Smooth muscle cell (in vitro differentiated cells): ENCODE data around the gene CACNA1I. TPM values are rescaled to one million over a fixed set of nuclear protein-coding genes. Genes with fewer than 3 reads are reported as not detected.

Source experiments
- DNase-seq: peaks from one replicate; lab custom pipeline; 2025; ENCODE audit not compliant: unreplicated experiment; lab: John Stamatoyannopoulos, UW
- H2AFZ ChIP-seq: fragments of 200-600 bp; sonication (generic); 2 replicates; pipeline ENCODE4 v1.6.0; 2016; ENCODE audit warnings: antibody characterized with exemption, low read depth, mild to moderate bottlenecking
- H3F3A ChIP-seq: fragments of 200-600 bp; sonication (generic); 2 replicates; pipeline ENCODE4 v1.6.0; 2017; ENCODE audit warnings: antibody characterized with exemption, low read depth
- H3K27ac ChIP-seq: fragments of 200-600 bp; sonication (generic); 2 replicates; pipeline ENCODE4 v1.5.1; 2016; ENCODE audit warnings: low read depth, mild to moderate bottlenecking
- H3K27me3 ChIP-seq: fragments of 200-600 bp; sonication (generic); 2 replicates; pipeline ENCODE4 v1.6.1; 2016; ENCODE audit warnings: low read depth, mild to moderate bottlenecking
- H3K36me3 ChIP-seq: fragments of 200-600 bp; sonication (generic); 2 replicates; pipeline ENCODE4 v1.5.1; 2016; ENCODE audit warnings: low read depth
- H3K4me1 ChIP-seq: fragments of 200-600 bp; sonication (generic); 2 replicates; pipeline ENCODE4 v1.5.1; 2016; ENCODE audit warnings: low read depth
- H3K4me2 ChIP-seq: fragments of 200-600 bp; sonication (generic); 2 replicates; pipeline ENCODE4 v1.6.0; 2016; ENCODE audit warnings: mild to moderate bottlenecking
- H3K4me3 ChIP-seq: fragments of 200-600 bp; sonication (generic); 2 replicates; pipeline ENCODE4 v1.5.1; 2016; ENCODE audit warnings: mild to moderate bottlenecking
- H3K79me2 ChIP-seq: fragments of 200-600 bp; sonication (generic); 2 replicates; pipeline ENCODE4 v1.6.0; 2016; ENCODE audit warnings: low read depth, mild to moderate bottlenecking
- H3K9ac ChIP-seq: fragments of 200-600 bp; sonication (generic); 2 replicates; pipeline ENCODE4 v1.6.0; 2016; ENCODE audit warnings: low read depth
- H3K9me3 ChIP-seq: fragments of 200-600 bp; sonication (generic); replicated peaks from 2 replicates; pipeline ENCODE4 v1.5.1; 2016; ENCODE audit warnings: low read depth
- H4K20me1 ChIP-seq: fragments of 200-600 bp; sonication (generic); 2 replicates; pipeline ENCODE4 v1.6.0; 2016; ENCODE audit warnings: low read depth
- CTCF ChIP-seq: fragments of 200-600 bp; sonication (generic); IDR thresholded peaks from 2 replicates; pipeline ENCODE4 v1.5.1; 2017; ENCODE audit warnings: borderline replicate concordance, mild to moderate bottlenecking, antibody characterized with exemption; ENCODE audit not compliant: insufficient read depth, poor library complexity, severe bottlenecking
- WGBS: methylation state at CpG from one replicate; pipeline ENCODE4 v1.1.7; 2016; ENCODE audit warnings: low lambda C conversion rate; 5-methylcytosine and 5-hydroxymethylcytosine counted together
- polyA plus RNA-seq: library from polyadenylated mRNA; unstranded; fragments of >200 nt; fragmentation: Nextera tagmentation; extraction: Ambion mirVana; gene quantifications from 2 replicates; pipeline ENCODE4 v1.2.1, GENCODE V29; 2016
- total RNA-seq: library from RNA; depleted of rRNA; stranded (reverse); fragments of >200 nt; gene quantifications from 2 replicates; pipeline ENCODE4 v1.2.3, GENCODE V29; 2014

CACNA1I gene
- total and polyA plus RNA-seq, 2 experiments from 2014 or later = not detected

GRCh38 chr22:39553429-39553828 is 17.1 kb upstream of the CACNA1I start:
- no peaks in the 10 kb centered on the region for H3K36me3 ChIP-seq
- no peak overlapping the region for H2AFZ ChIP-seq
- DNase-seq = no peak
- no peak overlapping the region for H3K4me2 ChIP-seq
- H3K4me1 ChIP-seq = no peaks in the 10 kb centered on the region
- peaks cover 70% of the 10 kb centered on the region for H3K27me3 ChIP-seq
- H4K20me1 ChIP-seq = no peaks in the 10 kb centered on the region
- no peak for TF ChIP-seq CTCF
- no peak overlapping the region for H3K4me3 ChIP-seq
- no peaks in the 10 kb centered on the region for H3F3A ChIP-seq
- WGBS = 74% methylated on average over 3 of the region's 3 CpGs
- no peaks in the 10 kb centered on the region for H3K9me3 ChIP-seq
- no peak overlapping the region for H3K27ac ChIP-seq
- H3K9ac ChIP-seq = no peak overlapping the region
- no peaks in the 10 kb centered on the region for H3K79me2 ChIP-seq

- H3K79me2 ChIP-seq = no peaks in the 10 kb centered on the region
- no peaks in the 10 kb centered on the region for H3F3A ChIP-seq
- H2AFZ ChIP-seq = no peak overlapping the region
- no peak overlapping the region for H3K27ac ChIP-seq
- H3K4me2 ChIP-seq = no peak overlapping the region
- H3K4me3 ChIP-seq = no peak overlapping the region
- H3K27me3 ChIP-seq = peaks cover 70% of the 10 kb centered on the region
- H3K9me3 ChIP-seq = no peaks in the 10 kb centered on the region
- no peak for TF ChIP-seq CTCF
- H3K4me1 ChIP-seq = no peaks in the 10 kb centered on the region
- no peaks in the 10 kb centered on the region for H3K36me3 ChIP-seq
- no peak for DNase-seq
- no peaks in the 10 kb centered on the region for H4K20me1 ChIP-seq
- H3K9ac ChIP-seq = no peak overlapping the region
- 80% methylated on average over 3 of the region's 3 CpGs for WGBS
Measured at GRCh38 chr22:39554151-39554550, 16.4 kb upstream of the CACNA1I start.

- Histone ChIP-seq H3F3A (no peaks in the 10 kb centered on the region), H3K27me3 (peaks cover 74% of the 10 kb centered on the region), H3K79me2 (no peaks in the 10 kb centered on the region), H3K4me2 (peak overlapping the region; percentile 83), H4K20me1 (no peaks in the 10 kb centered on the region), H3K9ac (no peak overlapping the region), H3K4me1 (no peaks in the 10 kb centered on the region), H2AFZ (no peak overlapping the region), H3K27ac (no peak overlapping the region), H3K36me3 (no peaks in the 10 kb centered on the region), H3K9me3 (no peaks in the 10 kb centered on the region), H3K4me3 (peak overlapping the region; percentile 40)
- no peak for DNase-seq
- TF ChIP-seq CTCF = no peak
- 11% methylated on average over 49 of the region's 72 CpGs for WGBS
Measured at GRCh38 chr22:39556970-39557841, 13.3 kb upstream of the CACNA1I start.

- TF ChIP-seq CTCF = no peak
- 34% methylated on average over 29 of the region's 34 CpGs for WGBS
- Histone ChIP-seq H3K4me3 (no peak overlapping the region), H3F3A (no peaks in the 10 kb centered on the region), H3K9ac (no peak overlapping the region), H3K79me2 (no peaks in the 10 kb centered on the region), H3K27ac (no peak overlapping the region), H3K27me3 (peaks cover 76% of the 10 kb centered on the region), H3K36me3 (no peaks in the 10 kb centered on the region), H2AFZ (no peak overlapping the region), H4K20me1 (no peaks in the 10 kb centered on the region), H3K9me3 (no peaks in the 10 kb centered on the region), H3K4me1 (no peaks in the 10 kb centered on the region), H3K4me2 (peak overlapping the region; percentile 31)
- DNase-seq = no peak
Measured at GRCh38 chr22:39558254-39558727, 12.3 kb upstream of the CACNA1I start.
